ENCODE measurements around the gene CALN1.

Gene CALN1

GRCh38 chr7:71776726-71777125 lies 635.4 kb downstream of the CALN1 start:
- Mint-ChIP-seq H3K4me3 (no peak overlapping the region), H3K9me3 (no peaks in the 10 kb centered on the region), H3K27me3 (ENCODE audit: low read depth, poor library complexity) (peaks cover 4% of the 10 kb centered on the region), H3K4me1 (peaks cover 16% of the 10 kb centered on the region), H3K36me3 (ENCODE audit: low read depth) (no peaks in the 10 kb centered on the region), H3K27ac (no peak overlapping the region)
- TF ChIP-seq CTCF (IDR thresholded peaks at IDR 0.05) = no peak
- DNase-seq = no peak

GRCh38 chr7:71775648-71776047 lies 636.5 kb downstream of the CALN1 start:
- Mint-ChIP-seq H3K27me3 (ENCODE audit: low read depth, poor library complexity) (peaks cover 5% of the 10 kb centered on the region), H3K27ac (no peak overlapping the region), H3K36me3 (ENCODE audit: low read depth) (no peaks in the 10 kb centered on the region), H3K4me3 (no peak overlapping the region), H3K9me3 (no peaks in the 10 kb centered on the region), H3K4me1 (peaks cover 10% of the 10 kb centered on the region)
- DNase-seq = no peak
- TF ChIP-seq CTCF (IDR thresholded peaks at IDR 0.05) = no peak

GRCh38 chr7:71772779-71773178 lies 639.4 kb downstream of the CALN1 start:
- TF ChIP-seq CTCF (IDR thresholded peaks at IDR 0.05) = no peak
- no peak for DNase-seq
- Mint-ChIP-seq H3K4me3 (no peak overlapping the region), H3K27me3 (ENCODE audit: low read depth, poor library complexity) (peaks cover 16% of the 10 kb centered on the region), H3K4me1 (no peaks in the 10 kb centered on the region), H3K27ac (no peak overlapping the region), H3K9me3 (no peaks in the 10 kb centered on the region), H3K36me3 (ENCODE audit: low read depth) (no peaks in the 10 kb centered on the region)

GRCh38 chr7:71770269-71770907 lies 641.8 kb downstream of the CALN1 start:
- no peak for TF ChIP-seq CTCF (IDR thresholded peaks at IDR 0.05)
- no peak overlapping the region for H3K27ac Mint-ChIP-seq
- H3K9me3 Mint-ChIP-seq = peaks cover 12% of the 10 kb centered on the region
- H3K27me3 Mint-ChIP-seq (ENCODE audit: low read depth, poor library complexity) = peaks cover 16% of the 10 kb centered on the region
- H3K4me1 Mint-ChIP-seq = no peaks in the 10 kb centered on the region
- H3K4me3 Mint-ChIP-seq = no peak overlapping the region
- no peaks in the 10 kb centered on the region for H3K36me3 Mint-ChIP-seq (ENCODE audit: low read depth)
- no peak for DNase-seq

- Mint-ChIP-seq H3K4me3 (no peak overlapping the region), H3K27me3 (ENCODE audit: low read depth, poor library complexity) (peaks cover 16% of the 10 kb centered on the region), H3K9me3 (peaks cover 20% of the 10 kb centered on the region), H3K36me3 (ENCODE audit: low read depth) (no peaks in the 10 kb centered on the region), H3K4me1 (no peaks in the 10 kb centered on the region), H3K27ac (no peak overlapping the region)
- TF ChIP-seq CTCF (IDR thresholded peaks at IDR 0.05) = no peak
- no peak for DNase-seq
Measured at GRCh38 chr7:71769326-71769725, 642.8 kb downstream of the CALN1 start.

- no peak for DNase-seq
- Mint-ChIP-seq H3K9me3 (peaks cover 29% of the 10 kb centered on the region), H3K36me3 (ENCODE audit: low read depth) (no peaks in the 10 kb centered on the region), H3K27me3 (ENCODE audit: low read depth, poor library complexity) (peaks cover 14% of the 10 kb centered on the region), H3K27ac (no peak overlapping the region), H3K4me1 (no peaks in the 10 kb centered on the region), H3K4me3 (no peak overlapping the region)
- TF ChIP-seq CTCF (IDR thresholded peaks at IDR 0.05) = no peak
Measured at GRCh38 chr7:71768450-71768849, 643.7 kb downstream of the CALN1 start.
